ENCODE results near the gene TMEM125.

The TMEM125 gene

GRCh38 chr1:43227143-43227764 lies 42.5 kb upstream of the TMEM125 start:
- H3K4me3 ChIP-seq (ENCODE audit: low read depth, low read length), result no peak overlapping the region
- DNase-seq, result peak; percentile 77
- TF ChIP-seq CTCF (IDR thresholded peaks at IDR 0.05; ENCODE audit: low read depth, low read length), result peak; percentile 78
- H3K4me1 ChIP-seq, result no peaks in the 10 kb centered on the region
- H3K36me3 ChIP-seq, result no peaks in the 10 kb centered on the region
- no peaks in the 10 kb centered on the region for H3K27me3 ChIP-seq
- no peaks in the 10 kb centered on the region for H3K9me3 ChIP-seq

GRCh38 chr1:43229826-43230780 lies 39.7 kb upstream of the TMEM125 start:
- DNase-seq, result no peak
- Histone ChIP-seq H3K9me3 (no peaks in the 10 kb centered on the region), H3K4me1 (no peaks in the 10 kb centered on the region), H3K27me3 (no peaks in the 10 kb centered on the region), H3K36me3 (no peaks in the 10 kb centered on the region), H3K4me3 (ENCODE audit: low read depth, low read length) (no peak overlapping the region)
- TF ChIP-seq CTCF (IDR thresholded peaks at IDR 0.05; ENCODE audit: low read depth, low read length), result no peak

- H3K4me3 ChIP-seq (ENCODE audit: low read depth, low read length), result no peak overlapping the region
- no peak for DNase-seq
- H3K27me3 ChIP-seq, result no peaks in the 10 kb centered on the region
- H3K4me1 ChIP-seq, result no peaks in the 10 kb centered on the region
- no peaks in the 10 kb centered on the region for H3K9me3 ChIP-seq
- TF ChIP-seq CTCF (IDR thresholded peaks at IDR 0.05; ENCODE audit: low read depth, low read length), result no peak
- no peaks in the 10 kb centered on the region for H3K36me3 ChIP-seq
Observed at GRCh38 chr1:43232074-43232473, 37.7 kb upstream of the TMEM125 start.

GRCh38 chr1:43232482-43232881 lies 37.3 kb upstream of the TMEM125 start:
- H3K27me3 ChIP-seq, result no peaks in the 10 kb centered on the region
- no peak for DNase-seq
- H3K4me1 ChIP-seq, result no peaks in the 10 kb centered on the region
- no peak overlapping the region for H3K4me3 ChIP-seq (ENCODE audit: low read depth, low read length)
- no peak for TF ChIP-seq CTCF (IDR thresholded peaks at IDR 0.05; ENCODE audit: low read depth, low read length)
- H3K9me3 ChIP-seq, result no peaks in the 10 kb centered on the region
- no peaks in the 10 kb centered on the region for H3K36me3 ChIP-seq

GRCh38 chr1:43233631-43234030 lies 36.2 kb upstream of the TMEM125 start:
- TF ChIP-seq CTCF (IDR thresholded peaks at IDR 0.05; ENCODE audit: low read depth, low read length), result no peak
- DNase-seq, result no peak
- H3K27me3 ChIP-seq, result no peaks in the 10 kb centered on the region
- H3K9me3 ChIP-seq, result no peaks in the 10 kb centered on the region
- no peaks in the 10 kb centered on the region for H3K4me1 ChIP-seq
- no peaks in the 10 kb centered on the region for H3K36me3 ChIP-seq
- H3K4me3 ChIP-seq (ENCODE audit: low read depth, low read length), result no peak overlapping the region

- no peak for DNase-seq
- Histone ChIP-seq H3K9me3 (no peaks in the 10 kb centered on the region), H3K4me3 (ENCODE audit: low read depth, low read length) (no peak overlapping the region), H3K4me1 (no peaks in the 10 kb centered on the region), H3K27me3 (no peaks in the 10 kb centered on the region), H3K36me3 (no peaks in the 10 kb centered on the region)
- no peak for TF ChIP-seq CTCF (IDR thresholded peaks at IDR 0.05; ENCODE audit: low read depth, low read length)
Observed at GRCh38 chr1:43234267-43234666, 35.5 kb upstream of the TMEM125 start.

All from BE2C (cell line).